GM18499 (cell line): ENCODE data around the gene NAA60.
"Not testable (repeated sequence)": the region's sequence is repeated elsewhere in the genome, so short reads cannot be mapped to it uniquely, and the experiment has no call there.

ENCODE experiments used
- ATAC-seq: cut with Tn5 transposase; IDR thresholded peaks from one replicate; pipeline ENCODE4 v1.9.1; 2021; ENCODE audit warnings: moderate number of reproducible peaks; ENCODE audit not compliant: insufficient read depth, unreplicated experiment

Gene NAA60

DNA sequence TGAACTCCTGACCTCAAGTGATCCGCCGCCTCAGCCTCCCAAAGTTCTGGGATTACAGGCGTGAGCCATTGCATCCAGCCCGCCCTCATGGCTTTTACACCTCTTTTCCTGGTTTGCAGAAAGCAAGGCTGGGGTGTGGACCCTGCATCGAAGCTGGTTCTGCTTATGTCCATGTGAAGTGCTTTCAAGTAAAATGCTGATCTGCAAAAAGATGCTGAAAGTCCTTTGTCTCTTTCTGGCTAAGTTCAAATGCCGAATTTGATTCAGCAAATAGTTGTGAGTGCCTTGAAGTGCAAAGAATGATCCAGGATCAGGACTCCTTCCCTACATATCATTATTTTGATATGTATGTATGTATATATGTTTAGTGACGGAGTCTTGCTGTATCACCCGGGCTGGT lies 17.1 kb downstream of the NAA60 start:
- no peak for ATAC-seq

DNA sequence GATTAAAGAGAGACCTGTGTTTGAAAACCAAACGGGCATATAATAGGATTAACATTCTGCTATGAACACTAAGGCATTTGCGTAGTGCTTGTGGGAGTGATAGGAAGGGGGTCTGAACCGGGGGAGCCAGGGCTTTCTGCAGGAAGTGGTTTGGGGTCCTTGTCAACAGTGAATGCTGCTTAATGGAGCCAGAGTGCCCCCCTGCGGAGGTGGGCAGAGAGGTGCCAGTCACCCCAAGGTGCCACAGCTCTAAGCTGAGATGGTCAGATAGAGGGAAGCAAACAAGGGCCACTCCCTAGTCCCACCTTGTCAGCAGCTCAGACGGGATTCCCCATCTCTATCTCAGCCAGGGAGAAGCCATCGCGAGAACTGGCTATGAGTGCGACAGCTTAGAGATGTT lies 17.7 kb downstream of the NAA60 start:
- no peak for ATAC-seq

DNA sequence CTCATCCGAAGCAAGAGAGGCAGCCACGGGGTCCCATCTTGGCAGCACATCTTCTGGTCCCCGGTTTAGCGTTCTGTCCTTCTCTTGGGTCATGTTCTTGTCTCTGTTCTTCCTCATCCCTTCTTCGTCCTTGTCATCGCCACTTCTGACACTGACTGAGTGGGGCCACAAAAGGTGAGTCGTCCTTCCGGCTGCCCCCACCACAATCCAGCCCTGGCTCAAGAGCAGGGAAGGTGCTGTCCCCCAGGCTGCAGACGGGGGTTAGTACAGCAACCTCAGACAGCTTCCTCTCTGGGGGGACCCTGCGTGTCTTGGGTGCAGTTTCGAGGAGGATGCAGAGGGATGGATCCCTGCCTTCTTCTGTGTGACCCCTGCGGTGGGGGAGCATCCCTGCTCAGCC lies 21.8 kb downstream of the NAA60 start:
- ATAC-seq: no peak

DNA sequence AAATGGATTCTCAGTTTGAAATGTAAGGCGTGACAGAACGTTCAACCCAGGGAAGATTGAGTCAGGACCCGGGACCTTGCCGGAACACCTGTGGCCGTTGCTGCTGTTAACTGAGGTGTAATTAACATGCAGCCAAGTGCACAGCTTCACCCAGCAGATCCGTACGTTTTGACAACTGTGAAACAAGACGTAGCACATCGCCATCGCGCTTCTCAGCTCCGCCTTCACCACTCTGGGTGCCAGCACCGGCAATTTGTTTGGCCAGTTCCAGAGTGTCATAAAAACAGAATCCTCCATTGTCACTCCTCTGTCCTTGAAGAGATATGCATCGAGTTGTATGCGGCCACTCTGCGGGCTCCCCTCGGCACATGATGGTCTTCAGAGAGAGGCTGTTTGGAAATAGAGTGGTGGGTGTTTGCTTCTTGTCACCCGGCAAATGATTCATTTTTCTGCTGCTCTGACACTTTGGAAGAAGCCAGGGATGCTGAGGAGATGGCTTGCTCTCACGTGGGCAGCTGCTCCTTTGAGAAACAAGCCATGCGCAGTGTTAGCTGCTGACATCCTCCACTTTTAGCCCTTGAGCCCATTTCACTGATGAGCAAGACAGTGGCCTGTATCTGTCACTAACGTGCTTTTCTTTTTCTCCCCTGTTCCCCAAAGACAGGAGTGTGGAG lies 22.6 kb downstream of the NAA60 start:
- no peak for ATAC-seq

DNA sequence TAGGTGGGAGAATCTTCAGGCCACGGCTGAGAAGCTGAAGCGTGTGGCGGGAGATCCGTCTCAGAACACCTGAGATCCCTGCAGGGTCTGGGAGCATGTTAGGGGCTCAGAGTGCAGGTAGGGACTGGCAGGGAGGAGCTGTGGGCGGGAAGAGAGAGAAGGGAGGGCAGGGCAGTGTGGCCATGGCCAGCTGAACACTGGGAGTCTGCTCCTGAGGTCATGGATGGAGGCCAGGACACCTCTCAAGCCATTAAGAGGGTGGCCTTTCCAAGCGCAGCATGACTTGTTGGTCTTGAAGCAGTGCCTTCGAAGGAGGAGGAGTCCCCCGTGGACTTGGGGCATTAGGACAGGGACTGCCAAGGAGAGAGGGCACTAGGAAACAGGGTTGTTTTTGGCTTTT lies 23.7 kb downstream of the NAA60 start:
- no peak for ATAC-seq

DNA sequence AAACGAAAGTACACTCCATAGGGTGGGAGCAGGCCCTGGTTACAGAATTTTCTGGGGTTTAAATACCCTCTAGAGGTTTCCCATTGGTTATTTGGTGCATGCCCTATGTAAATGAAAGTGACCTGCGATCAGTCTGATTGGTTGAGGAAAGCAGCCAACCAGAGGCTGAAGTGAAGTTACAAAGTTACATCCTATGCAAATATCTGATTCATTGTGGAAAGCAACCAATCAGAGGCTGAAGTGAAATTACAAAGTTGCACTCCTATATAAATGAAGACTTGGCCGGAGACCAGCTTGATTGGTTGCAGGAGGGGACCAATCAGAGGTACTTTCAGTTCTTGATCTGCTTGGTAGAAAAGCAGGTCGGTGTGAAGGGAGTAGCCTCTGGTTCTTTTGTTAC lies 24.4 kb downstream of the NAA60 start:
- no peak for ATAC-seq

DNA sequence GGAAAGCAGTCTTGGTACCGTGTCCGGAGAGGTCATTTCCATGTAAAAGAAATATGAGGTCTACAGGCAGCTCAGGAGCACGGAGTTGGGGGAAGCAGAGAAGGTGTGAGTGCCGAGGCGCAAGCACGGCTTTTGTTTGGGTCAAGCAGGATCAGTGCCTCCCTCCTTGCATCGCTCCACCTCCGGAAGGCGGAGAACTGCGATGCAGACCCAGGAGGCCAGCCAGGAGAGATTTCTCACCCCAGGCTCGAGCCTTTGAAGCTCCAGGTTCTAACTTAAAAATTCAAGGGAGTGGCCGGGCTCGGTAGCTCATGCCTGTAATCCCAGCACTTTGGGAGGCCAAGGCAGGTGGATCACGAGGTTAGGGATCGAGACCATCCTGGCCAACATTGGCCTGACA lies 25.0 kb downstream of the NAA60 start:
- ATAC-seq: no peak

DNA sequence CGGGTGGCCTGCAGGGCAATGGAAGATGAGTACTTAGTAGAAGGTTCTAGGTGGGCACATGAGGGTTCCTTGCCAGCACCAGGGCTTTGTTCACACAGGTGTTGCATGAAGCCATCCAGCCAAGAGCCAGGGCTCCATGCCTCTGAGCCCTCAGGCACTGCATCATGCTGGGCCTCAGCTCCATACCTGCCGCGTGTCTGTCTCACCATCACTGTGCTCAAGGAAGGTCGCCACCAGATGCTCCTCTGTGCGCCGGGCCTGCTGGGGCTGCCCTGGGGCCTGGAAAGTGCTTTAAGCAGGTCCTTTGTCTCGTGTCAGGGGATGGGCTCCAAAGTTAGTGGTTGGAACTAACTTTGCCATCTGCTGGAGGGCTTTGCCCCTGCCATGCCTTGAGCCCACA lies 26.3 kb downstream of the NAA60 start:
- no peak for ATAC-seq

DNA sequence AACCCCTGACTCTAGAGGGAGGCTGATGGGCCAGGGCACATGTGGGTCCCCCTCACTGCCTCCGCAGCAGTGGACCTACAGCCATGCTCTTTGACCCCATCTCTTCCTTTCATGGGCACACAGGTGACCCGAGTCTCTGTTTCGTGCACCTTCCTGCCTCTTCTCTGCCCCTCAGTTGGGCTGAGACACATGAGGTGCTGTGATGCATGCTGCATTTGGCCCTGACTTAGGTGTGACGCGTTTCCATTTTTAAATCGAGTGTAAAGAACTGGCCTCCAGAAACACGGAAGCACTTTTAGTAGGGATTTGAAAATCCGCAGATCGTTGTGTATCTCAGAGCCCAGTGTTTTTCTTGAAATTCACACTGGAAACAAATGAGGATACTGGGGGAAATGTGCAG lies 27.2 kb downstream of the NAA60 start:
- no peak for ATAC-seq

DNA sequence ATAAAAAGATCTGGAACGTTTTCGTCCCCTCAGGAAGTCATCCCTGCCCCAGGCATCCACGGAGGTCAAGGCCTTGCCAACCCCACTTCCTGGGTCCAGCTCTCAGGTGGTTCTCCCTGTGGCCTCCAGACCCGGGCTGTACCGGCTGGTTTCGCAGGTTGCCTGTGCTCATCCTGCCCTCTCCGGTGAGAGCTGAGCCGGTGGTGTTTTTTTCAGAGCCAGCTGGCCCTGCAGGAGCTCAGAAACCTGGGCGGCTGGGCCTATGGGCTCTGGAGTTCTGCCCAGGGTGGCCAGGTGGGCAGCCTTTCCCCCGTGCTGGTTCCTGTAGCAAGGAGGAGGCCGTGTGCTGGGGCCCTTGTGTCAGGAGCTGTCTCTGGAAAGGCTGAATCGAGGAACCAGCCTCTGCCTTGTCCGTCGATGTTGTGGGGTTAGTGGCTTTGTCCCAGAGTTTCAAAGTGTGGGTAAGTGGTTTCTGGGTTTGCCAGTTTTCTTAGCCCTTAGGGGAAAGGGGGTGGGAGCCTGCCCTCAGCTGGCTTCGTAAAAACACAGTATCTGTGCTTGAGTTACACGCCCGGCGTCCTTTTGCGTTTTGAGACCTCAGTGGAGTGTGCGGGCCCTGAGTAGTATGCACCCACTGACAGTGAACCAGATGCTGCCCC lies 28.2 kb downstream of the NAA60 start:
- no peak for ATAC-seq

DNA sequence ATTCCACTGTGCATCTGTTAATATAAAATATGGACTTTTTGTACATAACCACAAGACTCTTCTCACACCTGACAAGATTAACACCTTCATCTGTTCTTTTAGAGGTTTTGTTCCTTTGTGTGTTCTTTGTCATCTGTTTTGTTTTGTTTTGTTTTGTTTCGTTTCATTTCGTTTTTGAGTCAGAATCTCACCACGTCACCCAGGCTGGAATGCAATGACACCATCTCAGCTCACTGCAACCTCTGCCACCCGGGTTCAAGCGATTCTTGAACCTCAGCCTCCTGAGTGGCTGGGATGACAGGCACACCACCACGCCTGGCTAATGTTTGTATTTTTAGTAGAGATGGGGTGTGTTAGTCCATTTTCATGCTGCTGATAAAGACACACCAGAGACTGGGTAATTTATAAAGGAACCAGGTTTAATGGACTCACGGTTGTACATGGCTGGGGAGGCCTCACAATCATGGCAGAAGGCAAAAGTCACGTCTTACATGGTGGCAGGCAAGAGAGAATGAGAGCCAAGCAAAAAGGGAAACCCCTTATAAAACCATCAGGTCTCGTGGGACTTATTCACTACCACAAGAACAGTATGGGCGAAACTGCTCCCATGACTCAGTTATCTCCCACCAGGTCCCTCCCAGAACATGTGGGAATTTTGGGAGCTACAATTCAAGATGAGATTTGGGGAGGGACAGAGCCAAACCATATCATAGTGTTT lies 29.6 kb downstream of the NAA60 start:
- ATAC-seq: no peak

DNA sequence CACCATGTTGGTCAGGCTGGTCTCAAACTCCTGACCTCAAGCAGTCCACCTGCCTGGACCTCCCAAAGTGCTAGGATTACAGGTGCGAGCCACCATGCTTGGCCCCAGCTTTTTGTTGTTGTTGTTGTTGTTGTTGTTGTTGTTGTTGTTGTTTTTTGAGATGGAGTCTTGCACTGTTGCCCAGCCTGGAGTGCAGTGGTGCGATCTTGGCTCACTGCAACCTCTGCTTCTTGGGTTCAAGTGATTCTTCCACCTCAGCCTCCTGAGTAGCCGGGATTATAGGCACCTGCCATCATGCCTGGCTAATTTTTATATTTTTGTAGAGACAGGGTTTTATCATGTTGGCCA lies 30.1 kb downstream of the NAA60 start:
- ATAC-seq: not testable (repeated sequence)

DNA sequence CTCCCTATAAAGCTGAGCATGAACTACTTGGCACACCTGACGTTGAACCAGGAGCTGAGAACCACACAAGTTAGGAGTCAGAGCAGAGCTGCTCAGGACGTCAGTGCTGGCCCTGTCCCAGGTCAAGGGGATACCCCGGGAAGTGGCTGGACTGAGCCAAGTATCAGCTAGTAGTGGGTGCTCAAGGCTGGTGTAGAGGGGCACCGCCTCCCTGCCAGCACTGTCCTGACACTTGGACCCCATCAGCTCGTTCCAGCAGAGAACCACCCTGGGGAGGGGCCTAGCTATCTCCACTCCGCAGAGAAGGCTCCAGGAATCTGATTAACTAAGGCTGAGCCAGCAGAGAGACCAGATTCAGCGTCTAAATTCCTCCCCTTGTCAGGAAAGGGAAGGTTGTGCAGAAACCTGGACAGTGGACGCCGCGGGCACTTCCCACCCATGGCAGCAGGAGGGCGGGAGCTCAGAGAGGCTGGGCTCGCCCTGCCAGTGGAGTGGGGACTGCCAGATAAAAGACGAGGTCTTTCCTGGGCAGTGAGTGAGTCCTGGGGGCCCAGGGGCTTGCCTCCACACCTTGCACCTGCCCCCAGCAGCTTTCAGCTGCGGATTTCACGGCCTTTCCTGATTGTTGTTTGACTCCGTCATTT lies 30.8 kb downstream of the NAA60 start:
- ATAC-seq: no peak

DNA sequence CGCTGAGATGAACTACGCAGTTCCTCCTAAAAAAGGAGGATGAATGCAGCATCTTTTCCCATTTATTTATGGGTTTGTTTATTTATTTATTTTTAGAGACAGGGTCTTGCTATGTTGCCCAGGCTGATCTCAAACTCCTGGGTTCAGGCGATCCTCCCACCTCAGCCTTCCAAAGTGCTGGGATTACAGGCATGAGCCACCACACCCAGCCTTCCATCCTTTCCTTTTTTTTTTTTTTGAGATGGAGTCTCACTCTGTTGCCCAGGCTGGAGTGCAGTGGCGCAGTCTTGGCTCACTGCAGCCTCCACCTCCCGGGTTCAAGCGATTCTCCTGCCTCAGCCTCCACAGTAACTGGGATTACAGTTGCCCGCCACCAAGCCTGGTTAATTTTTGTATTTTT lies 31.4 kb downstream of the NAA60 start:
- ATAC-seq: not testable (repeated sequence)

DNA sequence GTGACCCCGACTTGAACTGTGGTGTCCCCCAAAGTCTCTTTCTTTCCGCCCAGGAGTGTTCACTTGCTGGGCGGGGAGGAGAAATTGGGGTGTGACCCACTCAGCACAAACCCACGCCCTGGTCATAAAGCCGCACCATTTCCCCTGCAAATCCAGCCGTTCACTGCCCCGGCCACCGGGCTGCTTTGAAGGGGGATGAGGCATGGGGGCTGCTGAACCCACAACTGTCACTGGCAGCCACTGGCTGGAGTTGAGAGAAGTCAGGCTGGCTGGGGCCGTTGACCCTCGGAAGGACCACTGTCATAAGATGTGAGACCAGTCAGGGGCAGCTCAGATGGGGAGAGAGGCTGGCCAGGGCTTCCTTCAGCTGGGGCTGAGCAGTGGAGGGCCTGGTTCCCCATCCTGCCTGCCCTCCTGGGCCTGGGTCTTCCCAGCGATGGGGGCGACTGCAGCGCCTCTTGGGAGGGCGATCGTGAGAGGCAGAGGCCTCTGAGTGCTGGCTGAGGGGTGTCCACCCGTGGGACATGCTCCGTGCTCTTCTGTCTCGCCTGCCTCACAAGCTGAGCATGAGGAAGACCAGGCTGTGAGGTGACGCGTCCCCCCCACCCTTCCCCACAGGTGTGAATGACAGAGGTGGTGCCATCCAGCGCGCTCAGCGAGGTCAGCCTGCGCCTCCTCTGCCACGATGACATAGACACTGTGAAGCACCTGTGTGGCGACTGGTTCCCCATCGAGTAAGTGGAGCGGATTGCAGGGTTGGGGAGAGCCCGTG lies 32.3 kb downstream of the NAA60 start:
- ATAC-seq: no peak

DNA sequence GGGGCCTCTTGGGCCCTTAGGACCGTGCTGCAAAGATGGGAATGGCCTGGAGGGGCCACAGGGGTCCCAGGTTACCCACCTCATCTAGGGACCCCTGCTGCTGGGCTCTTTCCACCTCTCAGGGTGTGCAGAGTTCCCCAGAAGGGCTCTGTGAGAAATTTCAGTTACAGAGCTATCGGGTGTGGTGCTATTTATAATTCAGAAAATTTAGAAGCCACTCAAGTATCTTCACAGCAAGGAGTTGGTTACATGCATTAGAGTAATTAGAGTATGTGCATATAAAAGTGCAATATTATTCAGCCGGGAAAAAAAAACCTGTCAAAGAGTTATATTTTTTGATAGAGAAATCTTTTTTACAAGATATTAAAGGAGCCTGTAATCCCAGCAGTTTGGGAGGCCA lies 32.9 kb downstream of the NAA60 start:
- no peak for ATAC-seq

DNA sequence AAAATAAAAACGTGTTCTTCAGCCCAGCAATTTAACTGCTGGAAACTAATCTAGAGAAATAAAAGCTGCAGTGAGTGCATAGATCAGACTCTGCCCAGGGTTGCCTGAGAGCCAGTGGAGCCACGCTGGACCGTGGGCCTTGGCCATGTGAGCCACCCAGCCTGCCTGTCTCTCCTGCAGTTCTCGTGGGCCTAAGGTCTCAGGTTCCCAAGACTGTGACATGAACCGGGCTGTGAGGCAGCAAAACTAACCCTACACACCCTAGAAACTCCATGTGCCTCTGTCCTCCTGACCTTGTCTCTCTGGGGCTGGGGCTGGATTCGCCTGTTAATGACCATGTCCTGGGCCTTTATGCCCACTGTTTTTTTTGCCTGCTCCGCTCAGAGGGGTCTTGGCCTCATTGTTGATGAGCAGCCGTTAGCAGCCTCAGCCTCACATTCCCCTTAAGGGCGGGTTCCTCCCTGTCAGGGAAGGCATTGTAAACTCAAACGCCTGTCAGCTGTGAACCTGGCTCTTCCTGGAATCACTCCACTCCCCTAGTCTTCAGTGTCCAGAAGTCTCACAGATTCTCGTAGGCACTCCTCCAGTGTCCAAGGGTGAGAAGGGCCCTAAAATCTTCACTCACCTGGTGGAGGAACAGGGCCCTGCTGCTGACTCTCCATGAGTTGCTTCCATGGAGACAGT lies 34.9 kb downstream of the NAA60 start:
- no peak for ATAC-seq

DNA sequence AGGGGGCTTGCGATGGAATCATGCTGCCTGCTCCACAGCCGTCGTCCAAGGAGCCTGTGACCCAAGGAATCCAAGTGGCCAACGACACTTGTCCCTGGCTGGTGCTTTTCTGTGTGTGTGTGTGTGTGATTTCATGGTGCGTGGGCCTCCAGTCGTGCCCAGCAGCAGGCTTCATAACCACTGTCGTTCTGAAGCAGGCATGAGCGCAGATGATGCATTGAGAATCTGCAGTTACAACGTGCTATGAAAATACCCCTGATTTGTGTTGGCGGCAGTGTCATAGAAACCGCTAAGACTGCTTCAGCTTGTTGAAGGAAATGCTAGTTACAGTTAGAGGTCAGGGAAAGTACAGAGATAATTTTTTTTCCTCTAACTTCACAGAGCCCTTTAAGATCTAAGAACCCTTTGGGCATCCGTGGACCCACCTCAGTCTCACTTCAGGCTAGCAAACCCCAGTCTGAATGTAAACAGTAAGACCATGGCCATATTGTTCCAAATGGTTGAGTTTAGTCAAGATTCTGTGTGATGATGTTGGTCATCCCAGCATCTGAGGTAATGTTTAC lies 36.3 kb downstream of the NAA60 start:
- no peak for ATAC-seq

DNA sequence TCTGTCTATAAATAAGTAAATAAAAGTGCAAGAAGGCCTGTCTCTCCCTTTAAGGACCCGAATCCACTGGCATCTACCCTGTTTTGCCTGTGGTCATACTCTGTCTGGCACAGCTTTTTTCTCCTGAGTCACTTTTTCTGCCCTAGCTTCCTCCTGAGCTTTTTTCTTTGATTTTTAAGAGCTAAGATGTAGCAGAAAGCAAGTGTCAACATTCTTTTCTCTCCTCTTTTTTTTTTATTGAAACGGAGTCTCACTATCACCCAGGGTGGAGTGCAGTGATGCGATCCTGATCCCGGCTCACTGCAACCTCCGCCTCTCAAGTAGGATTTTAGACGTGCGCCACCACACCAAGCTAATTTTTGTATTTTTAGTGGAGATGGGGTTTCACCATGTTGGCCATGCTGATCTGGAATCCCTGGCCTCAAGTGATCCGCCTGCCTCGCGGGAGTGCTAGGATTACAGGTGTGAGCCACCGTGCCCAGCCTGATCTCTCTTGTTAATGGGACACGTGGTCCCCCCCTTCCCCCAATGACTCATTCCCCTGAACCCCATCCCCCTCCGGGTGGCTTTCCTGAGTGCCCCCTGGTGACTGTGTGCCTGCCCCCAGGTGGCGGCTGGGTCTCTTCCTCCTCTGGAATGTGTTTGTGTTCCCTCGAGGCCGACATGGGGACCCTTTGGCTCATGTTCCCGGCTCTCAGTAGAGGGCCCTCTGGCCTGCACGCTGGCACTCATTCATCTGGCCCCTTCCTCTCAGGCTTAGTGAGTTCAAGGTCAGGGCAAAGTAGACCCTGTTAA lies 37.6 kb downstream of the NAA60 start:
- no peak for ATAC-seq
